H9 (cell line): ENCODE data around the gene SLC34A3. TPM values are rescaled to one million over a fixed set of nuclear protein-coding genes. Genes with fewer than 3 reads are reported as not detected.

Experiments
- DNase-seq: peaks from one replicate; pipeline ENCODE4 v3.0.0-alpha.2; 2017
- H2AFZ ChIP-seq: one replicate; pipeline ENCODE4 v1.6.1; 2013; ENCODE audit warnings: mild to moderate bottlenecking, low read length, control low read depth, moderate library complexity
- H2AK5ac ChIP-seq: 2 replicates; pipeline ENCODE4 v1.6.1; 2013; ENCODE audit warnings: low read length, control low read depth, mixed read lengths; ENCODE audit not compliant: insufficient read length
- H2BK120ac ChIP-seq: one replicate; pipeline ENCODE4 v1.6.1; 2013; ENCODE audit warnings: low read depth, mild to moderate bottlenecking, low read length, control low read depth, inconsistent platforms; ENCODE audit not compliant: poor library complexity, severe bottlenecking
- H2BK12ac ChIP-seq: 2 replicates; pipeline ENCODE4 v1.6.1; 2013; ENCODE audit warnings: low read length, control low read depth, mixed read lengths, low read depth; ENCODE audit not compliant: insufficient read length
- H2BK15ac ChIP-seq: 2 replicates; pipeline ENCODE4 v1.6.1; 2013; ENCODE audit warnings: low read depth, low read length, control low read depth
- H2BK20ac ChIP-seq: one replicate; pipeline ENCODE4 v1.6.1; 2013; ENCODE audit warnings: low read depth, mild to moderate bottlenecking, low read length, control low read depth, inconsistent platforms; ENCODE audit not compliant: poor library complexity, severe bottlenecking
- H2BK5ac ChIP-seq: 2 replicates; pipeline ENCODE4 v1.6.1; 2013; ENCODE audit warnings: low read length, control low read depth, mixed read lengths; ENCODE audit not compliant: insufficient read length
- H3K14ac ChIP-seq: 2 replicates; pipeline ENCODE4 v1.6.1; 2013; ENCODE audit warnings: low read length, control low read depth; ENCODE audit not compliant: insufficient read depth
- H3K18ac ChIP-seq: 2 replicates; pipeline ENCODE4 v1.6.1; 2013; ENCODE audit warnings: low read depth, mild to moderate bottlenecking, mixed read lengths, low read length, control low read depth; ENCODE audit not compliant: insufficient read length
- H3K23ac ChIP-seq: 2 replicates; pipeline ENCODE4 v1.6.1; 2013; ENCODE audit warnings: low read length, control low read depth, mixed read lengths, low read depth; ENCODE audit not compliant: insufficient read length
- H3K23me2 ChIP-seq: 2 replicates; pipeline ENCODE4 v1.6.1; 2013; ENCODE audit warnings: low read depth, mild to moderate bottlenecking, mixed read lengths, low read length, control low read depth; ENCODE audit not compliant: insufficient read length, poor library complexity, severe bottlenecking
- H3K27ac ChIP-seq: 2 replicates; pipeline ENCODE4 v1.5.1; 2013; ENCODE audit warnings: low read length, control low read depth, mixed read lengths, low read depth; ENCODE audit not compliant: insufficient read length
- H3K27me3 ChIP-seq: 2 replicates; pipeline ENCODE4 v1.6.1; 2013; ENCODE audit warnings: low read length, control low read depth, inconsistent platforms; ENCODE audit not compliant: insufficient read depth
- H3K4ac ChIP-seq: 2 replicates; pipeline ENCODE4 v1.6.1; 2013; ENCODE audit warnings: low read depth, mild to moderate bottlenecking, control low read depth, inconsistent platforms, low read length, moderate library complexity
- H3K4me1 ChIP-seq: 2 replicates; pipeline ENCODE4 v1.6.1; 2013; ENCODE audit warnings: low read length, control low read depth, inconsistent platforms; ENCODE audit not compliant: insufficient read depth
- H3K4me2 ChIP-seq: 2 replicates; pipeline ENCODE4 v1.6.1; 2013; ENCODE audit warnings: low read length, control low read depth, mixed read lengths; ENCODE audit not compliant: insufficient read length, insufficient read depth
- H3K56ac ChIP-seq: 2 replicates; pipeline ENCODE4 v1.6.1; 2013; ENCODE audit warnings: low read depth, mild to moderate bottlenecking, mixed read lengths, low read length, control low read depth; ENCODE audit not compliant: insufficient read length
- H3K79me1 ChIP-seq: 2 replicates; pipeline ENCODE4 v1.6.1; 2013; ENCODE audit warnings: low read depth, mild to moderate bottlenecking, moderate library complexity, low read length, control low read depth, inconsistent platforms; ENCODE audit not compliant: insufficient read depth, poor library complexity, severe bottlenecking
- H3K79me2 ChIP-seq: 2 replicates; pipeline ENCODE4 v1.6.1; 2013; ENCODE audit warnings: low read length, control low read depth, inconsistent platforms; ENCODE audit not compliant: insufficient read depth
- H3K9ac ChIP-seq: 2 replicates; pipeline ENCODE4 v1.6.1; 2013; ENCODE audit warnings: low read length, control low read depth, mixed read lengths; ENCODE audit not compliant: insufficient read length; ENCODE audit errors: extremely low read depth
- H3K9me3 ChIP-seq: one replicate; pipeline ENCODE4 v1.6.1; 2013; ENCODE audit warnings: low read depth, low read length, inconsistent platforms; ENCODE audit not compliant: control insufficient read depth
- H3T11ph ChIP-seq: one replicate; pipeline ENCODE4 v1.6.1; 2013; ENCODE audit warnings: mild to moderate bottlenecking, low read length, control low read depth, inconsistent platforms
- H4K20me1 ChIP-seq: one replicate; pipeline ENCODE4 v1.6.1; 2013; ENCODE audit not compliant: control insufficient read depth, insufficient read length, insufficient read depth
- H4K5ac ChIP-seq: 2 replicates; pipeline ENCODE4 v1.6.1; 2013; ENCODE audit warnings: low read depth, mild to moderate bottlenecking, mixed read lengths, low read length, control low read depth; ENCODE audit not compliant: insufficient read length
- H4K8ac ChIP-seq: replicated peaks from 2 replicates; pipeline ENCODE4 v1.6.1; 2013; ENCODE audit warnings: low read length, control low read depth, mixed read lengths, low read depth; ENCODE audit not compliant: insufficient read length
- H4K91ac ChIP-seq: 2 replicates; pipeline ENCODE4 v1.6.1; 2013; ENCODE audit warnings: low read depth, mild to moderate bottlenecking, moderate library complexity, mixed read lengths, low read length, control low read depth; ENCODE audit not compliant: insufficient read length
- H3K27ac Mint-ChIP-seq, 3 experiments: 2 replicates in 2 of 3; 3 replicates in 1 of 3; pipeline ENCODE4 v1.8.0; 2020 to 2021; ENCODE audit warnings: mixed read lengths in 3 of 3, mild to moderate bottlenecking in 1 of 3, moderate library complexity in 1 of 3
- H3K27me3 Mint-ChIP-seq: 2 replicates; pipeline ENCODE4 v1.8.0; 2021; ENCODE audit warnings: low read depth, mild to moderate bottlenecking, moderate library complexity, mixed read lengths
- H3K36me3 Mint-ChIP-seq, 3 experiments: 2 replicates in 2 of 3; 3 replicates in 1 of 3; pipeline ENCODE4 v1.8.0; 2020 to 2021; ENCODE audit warnings: low read depth in 3 of 3, mixed read lengths in 3 of 3; ENCODE audit not compliant: insufficient read depth in 1 of 3
- H3K4me1 Mint-ChIP-seq, 2 experiments: 2 replicates each; pipeline ENCODE4 v1.8.0; 2020; ENCODE audit warnings: mixed read lengths in 2 of 2
- H3K4me3 Mint-ChIP-seq, 2 experiments: 2 replicates in 1 of 2; 3 replicates in 1 of 2; pipeline ENCODE4 v1.8.0; 2020 to 2021; ENCODE audit warnings: mild to moderate bottlenecking in 2 of 2, mixed read lengths in 2 of 2, moderate library complexity in 1 of 2
- H3K9me3 Mint-ChIP-seq, 2 experiments: 2 replicates in 1 of 2; 3 replicates in 1 of 2; pipeline ENCODE4 v1.8.0; 2020; ENCODE audit warnings: mild to moderate bottlenecking in 2 of 2, mixed read lengths in 2 of 2, moderate library complexity in 1 of 2
- CTCF ChIP-seq: fragments of 200-600 bp; sonication (generic); conservative IDR thresholded peaks from 3 replicates; pipeline ENCODE4 v1.8.0; 2021; ENCODE audit warnings: antibody characterized with exemption, mild to moderate bottlenecking
- WGBS: extraction: QIAGEN DNeasy Blood & Tissue Kit; methylation state at CpG from one replicate; pipeline ENCODE4 v1.1.7; 2013; ENCODE audit warnings: missing lambda C conversion rate, low lambda C conversion rate, mixed read lengths; ENCODE audit not compliant: insufficient read length; ENCODE audit errors: extremely low coverage; 5-methylcytosine and 5-hydroxymethylcytosine counted together
- total RNA-seq: library from RNA; stranded (reverse); gene quantifications from 2 replicates; pipeline ENCODE4 v1.2.1, GENCODE V29; 2021

The SLC34A3 gene
- total RNA-seq, 1 experiment from 2014 or later, result not detected

- Mint-ChIP-seq H3K27ac (no peak overlapping the region; a peak in 1 of 7 replicates), H3K36me3 (peaks cover 1 to 17% (median 2%) of the 10 kb centered on the region in 3 experiments; a peak in 3 of 7 replicates), H3K4me1 (peaks cover 4 to 8% of the 10 kb centered on the region in 2 experiments), H3K9me3 (no peaks in the 10 kb centered on the region), H3K4me3 (0 out of 5 replicates have a peak overlapping the region, but pooled peaks of 1 of the 2 experiments have one; percentile 44), H3K27me3 (no peaks in the 10 kb centered on the region)
- Histone ChIP-seq H2AK5ac (no peak overlapping the region), H3T11ph (no peak overlapping the region), H3K14ac (no peak overlapping the region), H3K79me2 (no peaks in the 10 kb centered on the region), H3K79me1 (no peaks in the 10 kb centered on the region), H2AFZ (no peak overlapping the region), H3K27ac (no peak overlapping the region), H2BK15ac (no peak overlapping the region), H3K23me2 (peaks cover 14% of the 10 kb centered on the region), H3K4me1 (no peaks in the 10 kb centered on the region; the same call in 1 of the 2 replicates), H4K5ac (no peak overlapping the region), H3K4ac (no peak overlapping the region), H4K20me1 (no peaks in the 10 kb centered on the region), H3K23ac (no peak overlapping the region), H4K8ac (no peak overlapping the region), H3K9ac (no peak overlapping the region), H2BK20ac (no peak overlapping the region), H3K56ac (no peak overlapping the region), H2BK12ac (no peak overlapping the region), H2BK120ac (no peak overlapping the region), H3K18ac (no peak overlapping the region), H3K27me3 (no peaks in the 10 kb centered on the region), H3K4me2 (no peak overlapping the region), H4K91ac (no peak overlapping the region), H3K9me3 (no peaks in the 10 kb centered on the region), H2BK5ac (no peak overlapping the region)
- WGBS, result no CpG with 5 or more reads among the region's 10 CpGs
- no peak for DNase-seq
- no peak for TF ChIP-seq CTCF
These were observed 10.9 kb upstream of the SLC34A3 start for GRCh38 chr9:137219757-137220316.
